ENCODE results near the gene SNX22. TPM values are rescaled to one million over a fixed set of nuclear protein-coding genes. Genes with fewer than 3 reads are reported as not detected.
"Not testable (repeated sequence)": the region's sequence is repeated elsewhere in the genome, so short reads cannot be mapped to it uniquely, and the experiment has no call there.

SNX22 gene
- total RNA-seq, 4 donors from 2014 or later, result 0.12 to 1.6 (median 0.39) TPM; not detected in 1

- DNase-seq (ENCODE audit: low spot score in 2 of 2), result no peak
- H3K4me3 ChIP-seq (ENCODE audit: low read depth, poor library complexity, severe bottlenecking), result no peak overlapping the region
- TF ChIP-seq POLR2A (IDR thresholded peaks at IDR 0.05) (no peak), CTCF (IDR thresholded peaks at IDR 0.05) (no peak)
- 78 to 83% methylated on average over 3 of the region's 3 CpGs for WGBS, 2 donors
- intact Hi-C loops (cut with DNase I; ENCODE audit: low total_unique reads), result no loop called here
Observed at GRCh38 chr15:64110950-64111678, 40.4 kb upstream of the SNX22 start.

GRCh38 chr15:64111679-64112050 is 39.9 kb upstream of the SNX22 start:
- DNase-seq (ENCODE audit: low spot score in 2 of 2), result no peak
- intact Hi-C loops (cut with DNase I; ENCODE audit: low total_unique reads), result no loop called here
- WGBS, 2 donors, result 64 to 72% methylated on average over 3 of the region's 3 CpGs
- no peak for TF ChIP-seq POLR2A (IDR thresholded peaks at IDR 0.05)
- no peak for TF ChIP-seq CTCF (IDR thresholded peaks at IDR 0.05)
- H3K4me3 ChIP-seq (ENCODE audit: low read depth, poor library complexity, severe bottlenecking), result no peak overlapping the region

- WGBS, 2 donors, result 67 to 68% methylated on average over 4 of the region's 4 CpGs
- DNase-seq (ENCODE audit: low spot score in 2 of 2), result no peak
- no peak overlapping the region for H3K4me3 ChIP-seq (ENCODE audit: low read depth, poor library complexity, severe bottlenecking)
- intact Hi-C loops (cut with DNase I; ENCODE audit: low total_unique reads), result no loop called here
- TF ChIP-seq POLR2A (IDR thresholded peaks at IDR 0.05) (no peak), CTCF (IDR thresholded peaks at IDR 0.05) (no peak)
Observed at GRCh38 chr15:64112073-64112772, 39.3 kb upstream of the SNX22 start.

GRCh38 chr15:64112904-64113303 is 38.6 kb upstream of the SNX22 start:
- no peak overlapping the region for H3K4me3 ChIP-seq (ENCODE audit: low read depth, poor library complexity, severe bottlenecking)
- 88 to 95% methylated on average over 1 of the region's 1 CpG for WGBS, 2 donors
- DNase-seq (ENCODE audit: low spot score in 2 of 2), result no peak
- intact Hi-C loops (cut with DNase I; ENCODE audit: low total_unique reads), result no loop called here
- TF ChIP-seq POLR2A (IDR thresholded peaks at IDR 0.05) (no peak), CTCF (IDR thresholded peaks at IDR 0.05) (no peak)

- TF ChIP-seq CTCF (IDR thresholded peaks at IDR 0.05), result no peak
- no peak for TF ChIP-seq POLR2A (IDR thresholded peaks at IDR 0.05)
- 95 to 96% methylated on average over 5 of the region's 5 CpGs for WGBS, 2 donors
- H3K4me3 ChIP-seq (ENCODE audit: low read depth, poor library complexity, severe bottlenecking), result no peak overlapping the region
- DNase-seq (ENCODE audit: low spot score in 2 of 2), result no peak
- intact Hi-C loops (cut with DNase I; ENCODE audit: low total_unique reads), result no loop called here
Observed at GRCh38 chr15:64117759-64118487, 33.6 kb upstream of the SNX22 start.

- 90 to 100% methylated on average over 2 of the region's 2 CpGs for WGBS, 2 donors
- intact Hi-C loops (cut with DNase I; ENCODE audit: low total_unique reads); DNase-seq (ENCODE audit: low spot score in 2 of 2); H3K4me3 ChIP-seq (ENCODE audit: low read depth, poor library complexity, severe bottlenecking): not testable (repeated sequence)
Observed at GRCh38 chr15:64120322-64120721, 31.2 kb upstream of the SNX22 start.

Measured in lower leg skin (tissue), 4 donors.